ENCODE measurements around the gene NTN1.

DNA sequence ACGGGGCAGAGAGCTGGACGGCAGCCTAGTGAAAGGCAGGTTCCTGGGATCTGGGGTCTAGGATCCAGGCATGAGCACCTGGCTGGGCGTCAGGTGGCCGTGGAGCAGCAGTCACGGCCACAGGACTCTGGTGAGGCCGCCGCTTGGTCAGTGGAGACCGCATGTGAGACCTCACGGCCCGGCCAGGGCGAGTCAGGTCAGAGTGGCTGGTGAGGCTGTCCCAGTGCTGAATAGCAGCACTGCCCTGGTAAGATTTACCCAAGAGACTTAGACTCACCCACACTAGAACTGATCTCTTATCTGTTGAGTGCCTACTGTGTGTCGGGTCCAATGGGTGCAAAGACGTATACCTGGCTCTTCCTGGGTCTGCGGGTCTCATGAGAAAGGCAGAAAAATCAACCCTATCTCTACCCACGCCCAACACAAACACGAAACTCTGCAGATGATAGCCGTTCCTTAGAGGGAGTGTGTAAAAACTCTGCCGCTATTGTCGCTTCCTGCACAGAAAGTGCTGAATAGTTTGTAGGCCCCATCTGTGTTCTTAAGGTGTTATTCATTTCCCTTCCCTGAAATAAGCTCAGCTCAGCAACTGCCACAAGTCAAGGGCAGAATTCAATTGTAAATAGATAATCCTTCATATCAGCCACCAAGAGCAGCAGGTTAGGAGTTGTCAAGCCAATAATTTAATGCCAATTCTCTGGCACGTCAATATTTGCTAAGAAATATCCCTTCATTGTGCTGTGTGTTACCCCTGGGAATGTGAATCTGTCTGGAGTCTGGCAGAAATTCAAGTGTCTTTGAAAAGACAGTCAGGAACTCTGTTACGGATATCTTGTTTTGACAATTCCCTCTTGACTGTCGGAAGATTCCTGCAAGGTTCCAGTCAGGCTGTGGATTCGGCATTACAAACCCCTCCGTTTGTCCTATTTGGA lies 240.0 kb downstream of the NTN1 start:
- TF ChIP-seq POLR2AphosphoS5 (IDR thresholded peaks at IDR 0.05; ENCODE audit: borderline replicate concordance, low read depth, low read length) = no peak
- TF ChIP-seq EZH2 (IDR thresholded peaks at IDR 0.05) = no peak
- no peak for TF ChIP-seq FOXP2 (optimal IDR thresholded peaks at IDR 0.05; ENCODE audit: control extremely low read depth, extremely low read length, insufficient read depth)
